ENCODE measurements around the gene CGA. TPM values are rescaled to one million over a fixed set of nuclear protein-coding genes. Genes with fewer than 3 reads are reported as not detected.

The CGA gene
- total RNA-seq, 1 experiment from 2014 or later, result not detected

DNA sequence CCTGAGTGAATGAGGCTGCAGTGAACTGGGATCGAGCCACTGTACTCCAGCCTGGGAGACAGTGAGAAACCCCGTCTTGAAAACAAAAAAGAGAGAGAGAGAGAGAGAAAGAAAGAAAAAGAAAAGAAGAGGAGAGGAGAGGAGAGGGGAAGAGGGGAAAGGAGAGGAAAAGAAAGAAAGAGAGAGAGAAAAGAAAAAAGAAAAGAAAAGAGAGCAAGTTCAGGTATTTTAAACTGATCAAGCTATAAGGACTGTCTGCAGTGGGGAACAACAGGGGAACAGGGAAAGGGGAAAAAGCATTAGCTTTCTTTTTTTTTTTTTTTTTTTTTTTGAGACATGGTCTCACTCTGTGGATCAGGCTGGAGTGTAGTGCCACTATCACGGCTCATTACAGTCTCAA lies 2.5 kb downstream of the CGA start:
- POLR2A ChIA-PET (ENCODE audit: low non-redundant PET), result interaction anchor here (0.6 kb wide), 1 partner anchor 17 kb away, joined by 4 read pairs; no protein-coding TSS in a partner anchor
- H3K9me3 ChIP-seq (ENCODE audit: low read depth, low read length, poor library complexity, severe bottlenecking), result no peaks in the 10 kb centered on the region
- CTCF ChIA-PET, result no interaction called here
- BruUV-seq (replicated peaks), result no TSS peak
- TF ChIP-seq, protein P1, sequence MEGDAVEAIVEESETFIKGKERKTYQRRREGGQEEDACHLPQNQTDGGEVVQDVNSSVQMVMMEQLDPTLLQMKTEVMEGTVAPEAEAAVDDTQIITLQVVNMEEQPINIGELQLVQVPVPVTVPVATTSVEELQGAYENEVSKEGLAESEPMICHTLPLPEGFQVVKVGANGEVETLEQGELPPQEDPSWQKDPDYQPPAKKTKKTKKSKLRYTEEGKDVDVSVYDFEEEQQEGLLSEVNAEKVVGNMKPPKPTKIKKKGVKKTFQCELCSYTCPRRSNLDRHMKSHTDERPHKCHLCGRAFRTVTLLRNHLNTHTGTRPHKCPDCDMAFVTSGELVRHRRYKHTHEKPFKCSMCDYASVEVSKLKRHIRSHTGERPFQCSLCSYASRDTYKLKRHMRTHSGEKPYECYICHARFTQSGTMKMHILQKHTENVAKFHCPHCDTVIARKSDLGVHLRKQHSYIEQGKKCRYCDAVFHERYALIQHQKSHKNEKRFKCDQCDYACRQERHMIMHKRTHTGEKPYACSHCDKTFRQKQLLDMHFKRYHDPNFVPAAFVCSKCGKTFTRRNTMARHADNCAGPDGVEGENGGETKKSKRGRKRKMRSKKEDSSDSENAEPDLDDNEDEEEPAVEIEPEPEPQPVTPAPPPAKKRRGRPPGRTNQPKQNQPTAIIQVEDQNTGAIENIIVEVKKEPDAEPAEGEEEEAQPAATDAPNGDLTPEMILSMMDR (conservative IDR thresholded peaks at IDR 0.05; ENCODE audit: low read depth, low read length), result no peak
- H3K4me3 ChIP-seq (ENCODE audit: low read depth, low read length, poor library complexity, severe bottlenecking), result no peak overlapping the region
- DNase-seq (ENCODE audit: low spot score), result no peak
- no peak overlapping the region for H3K27ac ChIP-seq (ENCODE audit: low read depth, low read length, poor library complexity, severe bottlenecking)
- no peaks in the 10 kb centered on the region for H3K27me3 ChIP-seq (replicated peaks; ENCODE audit: insufficient read depth, low read depth, low read length, poor library complexity)
- intact Hi-C loops (cut with micrococcal nuclease; ENCODE audit: unreplicated experiment), result no loop called here
- no peaks in the 10 kb centered on the region for H3K4me1 ChIP-seq (ENCODE audit: insufficient read depth, low read length, poor library complexity, severe bottlenecking)
- no peaks in the 10 kb centered on the region for H3K36me3 ChIP-seq (ENCODE audit: insufficient read depth, low read length, poor library complexity, severe bottlenecking)

DNA sequence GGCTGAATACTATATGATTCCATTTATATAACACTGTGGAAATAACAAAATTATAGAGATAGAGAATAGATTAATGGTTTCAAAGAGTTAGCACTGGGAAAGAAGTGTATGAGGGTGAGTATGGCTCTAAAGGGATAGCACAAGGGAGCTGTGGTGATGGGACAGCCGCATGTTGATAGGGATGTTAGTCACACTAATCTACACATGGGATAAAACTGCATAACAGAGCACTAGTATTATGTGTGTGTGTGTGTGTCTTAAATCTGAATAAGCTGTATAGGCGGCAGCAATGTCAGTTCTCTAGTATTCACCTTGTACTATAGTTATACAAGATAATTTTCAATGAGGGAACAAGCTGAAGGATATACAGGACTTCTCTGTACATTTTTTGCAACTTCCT lies 5.8 kb downstream of the CGA start:
- Histone ChIP-seq H3K27me3 (replicated peaks; ENCODE audit: insufficient read depth, low read depth, low read length, poor library complexity) (no peaks in the 10 kb centered on the region), H3K4me3 (ENCODE audit: low read depth, low read length, poor library complexity, severe bottlenecking) (no peak overlapping the region), H3K27ac (ENCODE audit: low read depth, low read length, poor library complexity, severe bottlenecking) (no peak overlapping the region), H3K36me3 (ENCODE audit: insufficient read depth, low read length, poor library complexity, severe bottlenecking) (no peaks in the 10 kb centered on the region), H3K4me1 (ENCODE audit: insufficient read depth, low read length, poor library complexity, severe bottlenecking) (no peaks in the 10 kb centered on the region), H3K9me3 (ENCODE audit: low read depth, low read length, poor library complexity, severe bottlenecking) (no peaks in the 10 kb centered on the region)
- no peak for TF ChIP-seq EZH2 (IDR thresholded peaks at IDR 0.05; ENCODE audit: borderline replicate concordance, low read depth, low read length, poor library complexity, severe bottlenecking)
- TF ChIP-seq, protein P1 (conservative IDR thresholded peaks at IDR 0.05; ENCODE audit: low read depth, low read length), result no peak
- no TSS peak for BruUV-seq (replicated peaks)
- intact Hi-C loops (cut with micrococcal nuclease; ENCODE audit: unreplicated experiment), result no loop called here
- DNase-seq (ENCODE audit: low spot score), result no peak
- CTCF ChIA-PET, result interaction anchor here (1.2 kb wide), 1 partner anchor 10 kb away, joined by 4 read pairs; no protein-coding TSS in a partner anchor
- POLR2A ChIA-PET (ENCODE audit: low non-redundant PET), result no interaction called here

DNA sequence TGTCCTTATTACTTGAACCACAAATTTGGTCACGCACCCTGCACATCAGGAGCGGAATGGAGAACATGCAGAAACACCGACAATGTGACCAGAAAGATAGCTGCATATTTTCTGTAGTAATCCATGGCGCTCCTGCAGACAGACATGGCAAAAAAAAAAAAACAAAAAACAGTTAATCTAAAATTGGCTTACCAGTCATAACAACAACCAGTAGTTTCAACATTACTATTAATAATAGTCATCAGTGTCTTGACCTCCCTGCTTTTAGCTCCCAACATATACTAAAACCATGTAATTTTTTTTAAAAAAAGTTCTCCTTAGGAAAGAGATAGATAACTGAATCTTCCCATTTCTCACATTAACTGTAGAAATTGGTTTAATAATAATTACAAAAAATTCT lies 6.8 kb downstream of the CGA start:
- H3K4me3 ChIP-seq (ENCODE audit: low read depth, low read length, poor library complexity, severe bottlenecking), result no peak overlapping the region
- POLR2A ChIA-PET (ENCODE audit: low non-redundant PET), result no interaction called here
- H3K27ac ChIP-seq (ENCODE audit: low read depth, low read length, poor library complexity, severe bottlenecking), result no peak overlapping the region
- BruUV-seq (replicated peaks), result no TSS peak
- no peaks in the 10 kb centered on the region for H3K36me3 ChIP-seq (ENCODE audit: insufficient read depth, low read length, poor library complexity, severe bottlenecking)
- H3K4me1 ChIP-seq (ENCODE audit: insufficient read depth, low read length, poor library complexity, severe bottlenecking), result no peaks in the 10 kb centered on the region
- no peaks in the 10 kb centered on the region for H3K9me3 ChIP-seq (ENCODE audit: low read depth, low read length, poor library complexity, severe bottlenecking)
- intact Hi-C loops (cut with micrococcal nuclease; ENCODE audit: unreplicated experiment), result no loop called here
- DNase-seq (ENCODE audit: low spot score), result no peak
- no peak for TF ChIP-seq EZH2 (IDR thresholded peaks at IDR 0.05; ENCODE audit: borderline replicate concordance, low read depth, low read length, poor library complexity, severe bottlenecking)
- TF ChIP-seq, protein P1 (conservative IDR thresholded peaks at IDR 0.05; ENCODE audit: low read depth, low read length), result no peak
- CTCF ChIA-PET, result no interaction called here
- H3K27me3 ChIP-seq (replicated peaks; ENCODE audit: insufficient read depth, low read depth, low read length, poor library complexity), result no peaks in the 10 kb centered on the region
